ENCODE results near the gene SOX4.

GRCh38 chr6:21596949-21597682 is 3.6 kb downstream of the SOX4 start:
- TF ChIP-seq POLR2A (IDR thresholded peaks at IDR 0.05) (no peak), EP300 (IDR thresholded peaks at IDR 0.05) (no peak), CTCF (IDR thresholded peaks at IDR 0.05) (peak; percentile 47 to 58 (median 49))

Data from ovary (tissue), 3 donors.